ENCODE data around the gene RASL11A.
"Not testable (repeated sequence)": the region's sequence is repeated elsewhere in the genome, so short reads cannot be mapped to it uniquely, and the experiment has no call there.

The RASL11A gene

DNA sequence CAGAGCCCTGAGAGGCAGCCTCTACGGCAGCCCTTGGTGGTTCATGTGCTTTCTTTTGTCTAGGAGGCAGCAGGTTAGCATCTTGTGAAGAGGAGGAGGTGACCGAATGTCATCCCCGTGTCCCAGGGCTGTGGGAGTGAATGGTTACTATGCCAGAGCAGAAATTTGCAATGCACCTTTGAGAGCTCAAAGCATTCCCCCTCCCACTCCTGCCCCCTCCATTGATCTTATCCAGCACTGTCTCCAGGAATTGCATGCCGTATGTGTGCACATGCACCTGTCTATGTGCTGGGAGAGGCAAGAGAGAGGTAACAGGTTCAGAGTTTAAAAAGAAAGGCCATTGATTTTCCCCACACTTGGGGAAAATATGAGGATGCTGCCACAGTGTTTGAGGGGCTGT, 10.2 kb downstream of the RASL11A start:
- H3K4me1 Mint-ChIP-seq: no peaks in the 10 kb centered on the region
- H3K27ac Mint-ChIP-seq: no peak overlapping the region
- ATAC-seq (no peak), DNase-seq (no peak)
- no peaks in the 10 kb centered on the region for H3K27me3 Mint-ChIP-seq
- no peaks in the 10 kb centered on the region for H3K9me3 Mint-ChIP-seq
- H3K4me3 Mint-ChIP-seq: no peak overlapping the region

- no peaks in the 10 kb centered on the region for H3K4me1 Mint-ChIP-seq
- no peaks in the 10 kb centered on the region for H3K27me3 Mint-ChIP-seq
- ATAC-seq (no peak), DNase-seq (no peak)
- H3K27ac Mint-ChIP-seq: no peak overlapping the region
- H3K4me3 Mint-ChIP-seq: no peak overlapping the region
- H3K9me3 Mint-ChIP-seq: no peaks in the 10 kb centered on the region
These were observed 10.8 kb downstream of the RASL11A start for GRCh38 chr13:27281420-27281819.

DNA sequence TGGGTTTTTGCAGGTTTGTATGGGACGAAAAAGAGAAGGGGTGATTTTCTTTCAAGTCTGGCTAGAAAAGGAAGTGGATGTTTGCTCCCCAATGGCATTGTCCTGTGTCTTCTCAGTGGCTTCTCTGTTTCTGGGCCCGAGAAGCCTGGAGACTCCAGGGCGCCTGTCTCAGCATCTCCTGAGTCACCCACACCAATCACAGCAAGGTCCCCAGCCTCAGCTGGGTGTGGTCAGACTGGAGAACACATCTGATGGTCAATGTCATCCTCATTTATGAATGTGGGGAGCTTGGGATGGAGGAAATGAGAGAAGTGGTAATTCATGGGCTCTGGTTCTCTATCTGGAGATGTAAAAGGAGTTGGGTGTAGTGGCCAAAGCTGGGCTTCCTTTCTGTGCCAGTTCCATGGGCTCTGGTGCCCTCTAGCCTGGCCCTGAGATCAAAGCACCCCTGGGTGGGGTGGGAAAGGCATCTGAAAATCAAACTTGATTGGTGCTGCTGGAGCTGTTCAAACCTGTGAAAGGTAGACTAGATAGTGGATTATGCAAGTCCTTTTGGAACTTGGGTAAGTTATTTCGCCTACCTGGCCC, 13.4 kb downstream of the RASL11A start:
- H3K9me3 Mint-ChIP-seq: no peaks in the 10 kb centered on the region
- no peak overlapping the region for H3K4me3 Mint-ChIP-seq
- no peak overlapping the region for H3K27ac Mint-ChIP-seq
- no peaks in the 10 kb centered on the region for H3K4me1 Mint-ChIP-seq
- DNase-seq (peak in 1 of 2 donors; percentile 30), ATAC-seq (peak; percentile 83)
- no peaks in the 10 kb centered on the region for H3K27me3 Mint-ChIP-seq

DNA sequence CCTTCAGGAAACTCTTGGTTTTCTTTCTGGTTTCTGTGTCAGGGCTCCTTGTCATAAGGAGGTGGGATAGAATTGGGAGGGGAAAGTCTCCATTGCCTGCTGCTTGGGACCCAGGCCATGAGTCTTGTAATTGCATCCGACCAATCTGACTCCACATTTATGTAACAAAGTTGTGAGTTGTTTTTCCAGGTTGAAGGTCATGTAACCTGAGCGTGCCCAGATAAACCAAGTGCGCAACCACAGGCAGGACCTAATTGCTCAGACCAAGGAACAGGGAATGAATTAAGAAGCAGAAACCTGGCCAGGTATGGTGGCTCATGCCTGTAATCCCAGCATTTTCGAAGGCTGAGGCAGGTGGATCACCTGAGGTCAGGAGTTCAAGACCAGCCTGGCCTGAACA, 17.8 kb downstream of the RASL11A start:
- Mint-ChIP-seq H3K4me1 (peaks cover 7% of the 10 kb centered on the region), H3K9me3 (no peaks in the 10 kb centered on the region), H3K4me3 (no peak overlapping the region), H3K27me3 (no peaks in the 10 kb centered on the region), H3K27ac (no peak overlapping the region)
- no peak for ATAC-seq
- no peak for DNase-seq

DNA sequence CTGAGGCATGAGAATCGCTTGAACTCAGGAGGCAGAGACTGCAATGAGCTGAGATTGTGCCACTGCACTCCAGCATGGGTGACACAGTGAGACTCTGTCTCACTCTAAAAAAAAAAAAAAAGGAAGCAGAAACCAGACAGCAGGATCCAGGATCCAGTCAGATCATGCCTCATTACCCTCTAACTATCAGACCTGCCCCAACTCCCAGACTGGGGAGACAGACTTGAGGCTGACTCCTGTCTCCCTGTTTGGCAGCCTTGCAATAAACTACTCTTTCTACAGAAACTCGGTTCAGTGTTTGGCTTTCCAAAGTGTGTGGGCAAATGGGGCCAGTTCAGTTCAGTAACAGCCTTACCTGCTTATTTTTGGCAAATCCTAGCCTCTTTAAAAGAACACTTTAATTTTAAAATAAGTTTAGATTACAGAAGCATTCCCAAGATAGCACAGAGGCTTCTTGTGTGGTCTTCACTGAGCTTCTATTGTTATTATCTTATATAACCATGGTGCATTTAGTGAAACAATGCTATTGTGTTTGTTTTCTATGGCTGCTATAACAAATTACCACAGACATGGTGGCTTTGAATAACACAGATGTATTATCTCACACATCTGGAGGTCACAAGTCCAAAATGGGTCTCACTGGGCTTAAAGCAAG, 18.5 kb downstream of the RASL11A start:
- no peak for ATAC-seq
- Mint-ChIP-seq H3K27ac (no peak overlapping the region), H3K4me1 (peaks cover 14% of the 10 kb centered on the region), H3K27me3 (no peaks in the 10 kb centered on the region), H3K4me3 (no peak overlapping the region), H3K9me3 (no peaks in the 10 kb centered on the region)
- DNase-seq: no peak

GRCh38 chr13:27290715-27291114, 20.1 kb downstream of the RASL11A start:
- no peaks in the 10 kb centered on the region for H3K9me3 Mint-ChIP-seq
- no peak overlapping the region for H3K4me3 Mint-ChIP-seq
- no peaks in the 10 kb centered on the region for H3K27me3 Mint-ChIP-seq
- ATAC-seq (no peak), DNase-seq (no peak)
- no peak overlapping the region for H3K27ac Mint-ChIP-seq
- H3K4me1 Mint-ChIP-seq: peaks cover 27% of the 10 kb centered on the region

GRCh38 chr13:27291967-27292366, 21.3 kb downstream of the RASL11A start:
- peaks cover 31% of the 10 kb centered on the region for H3K4me1 Mint-ChIP-seq
- H3K27me3 Mint-ChIP-seq, ATAC-seq, DNase-seq, H3K27ac Mint-ChIP-seq, H3K4me3 Mint-ChIP-seq, H3K9me3 Mint-ChIP-seq: not testable (repeated sequence)

GRCh38 chr13:27293076-27293691, 22.6 kb downstream of the RASL11A start:
- no peak for DNase-seq
- H3K4me3 Mint-ChIP-seq: peak overlapping the region; percentile 28 to 48
- H3K27ac Mint-ChIP-seq: peak overlapping the region; percentile 24 to 79
- ATAC-seq: no peak
- peaks cover 31% of the 10 kb centered on the region for H3K4me1 Mint-ChIP-seq
- no peaks in the 10 kb centered on the region for H3K27me3 Mint-ChIP-seq
- no peaks in the 10 kb centered on the region for H3K9me3 Mint-ChIP-seq

DNA sequence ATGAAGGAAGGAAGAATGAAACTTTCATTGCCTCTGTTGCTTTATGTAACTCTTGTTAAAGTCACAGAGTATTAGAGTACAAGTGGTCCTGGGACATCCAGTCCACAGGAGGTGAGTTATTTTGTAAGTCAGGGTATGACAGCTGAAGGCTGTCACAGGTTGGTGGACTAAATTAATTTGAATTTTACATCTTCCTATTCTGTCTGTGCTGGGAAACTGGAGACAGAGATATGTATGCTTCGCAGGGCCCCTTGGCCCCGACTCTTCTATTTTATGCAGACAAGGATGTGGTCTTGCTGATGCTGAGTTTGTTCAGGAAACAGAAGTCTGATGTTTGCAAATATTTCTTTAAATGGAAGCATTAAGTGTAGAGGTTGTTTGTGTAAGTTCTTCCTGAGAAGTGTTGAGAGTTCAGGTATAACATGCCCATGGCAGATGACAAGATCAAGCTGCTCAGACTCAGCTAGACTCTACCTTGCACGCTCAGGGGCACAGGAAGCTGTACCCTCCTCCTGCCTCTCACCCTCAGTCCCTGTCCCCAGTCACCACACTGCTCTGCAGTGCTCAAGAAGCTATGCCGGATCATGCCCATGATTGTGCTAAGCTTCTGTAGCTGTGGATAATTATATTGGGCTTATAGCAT, 23.4 kb downstream of the RASL11A start:
- Mint-ChIP-seq H3K4me3 (peak overlapping the region; percentile 28 to 48), H3K27me3 (no peaks in the 10 kb centered on the region), H3K9me3 (no peaks in the 10 kb centered on the region), H3K4me1 (peaks cover 31% of the 10 kb centered on the region), H3K27ac (peak overlapping the region in 1 of 2 donors; percentile 49)
- DNase-seq (no peak), ATAC-seq (peak; percentile 81)

- no peak overlapping the region for H3K4me3 Mint-ChIP-seq
- H3K9me3 Mint-ChIP-seq: no peaks in the 10 kb centered on the region
- ATAC-seq (no peak), DNase-seq (no peak)
- H3K4me1 Mint-ChIP-seq: peaks cover 31% of the 10 kb centered on the region
- no peaks in the 10 kb centered on the region for H3K27me3 Mint-ChIP-seq
- H3K27ac Mint-ChIP-seq: no peak overlapping the region
These were observed 24.5 kb downstream of the RASL11A start for GRCh38 chr13:27295096-27295495.

DNA sequence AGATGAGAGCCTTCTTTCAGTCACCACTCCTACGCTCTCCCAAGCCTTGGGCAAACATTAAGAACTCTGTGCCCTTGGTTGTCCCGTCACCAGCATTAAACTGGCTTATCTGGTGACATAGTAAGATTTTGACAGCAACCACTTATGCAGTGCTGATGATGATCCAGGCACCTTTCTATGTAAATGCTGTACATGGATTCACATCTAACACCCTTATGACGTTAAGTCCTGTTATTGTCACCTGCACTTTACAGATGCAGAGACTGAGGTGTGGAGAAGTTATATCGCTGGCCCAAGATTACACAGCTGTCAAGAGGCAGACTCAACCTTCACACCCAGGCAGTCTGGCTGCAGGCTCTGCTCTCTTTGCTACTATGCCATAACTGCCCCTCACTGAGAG, 25.0 kb downstream of the RASL11A start:
- Mint-ChIP-seq H3K4me3 (no peak overlapping the region), H3K9me3 (no peaks in the 10 kb centered on the region), H3K27me3 (no peaks in the 10 kb centered on the region), H3K4me1 (peaks cover 31% of the 10 kb centered on the region), H3K27ac (no peak overlapping the region)
- ATAC-seq (no peak), DNase-seq (no peak)

DNA sequence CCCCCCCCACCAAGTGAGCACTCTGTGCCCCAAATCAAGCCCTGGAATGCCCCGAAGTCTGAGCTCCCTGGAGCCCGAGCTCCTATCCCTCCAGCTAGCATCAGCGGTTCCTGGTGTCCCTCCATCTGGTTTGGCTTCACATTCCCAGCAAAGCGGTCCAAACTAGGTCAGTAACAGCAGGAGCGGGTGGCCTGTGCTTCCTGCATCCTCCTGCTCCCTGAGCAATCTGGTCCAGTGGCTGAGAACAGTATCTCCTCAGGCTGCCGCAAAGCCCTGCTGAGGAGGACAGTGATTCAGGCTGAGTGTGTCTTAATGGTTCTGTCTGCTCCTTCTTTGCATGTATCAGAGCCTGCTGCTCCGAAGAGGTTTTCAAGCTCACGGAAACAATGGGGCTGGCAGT, 25.9 kb downstream of the RASL11A start:
- H3K4me3 Mint-ChIP-seq: no peak overlapping the region
- H3K9me3 Mint-ChIP-seq: no peaks in the 10 kb centered on the region
- H3K27ac Mint-ChIP-seq: no peak overlapping the region
- peaks cover 31% of the 10 kb centered on the region for H3K4me1 Mint-ChIP-seq
- ATAC-seq: no peak
- no peak for DNase-seq
- no peaks in the 10 kb centered on the region for H3K27me3 Mint-ChIP-seq

GRCh38 chr13:27298849-27299248, 28.2 kb downstream of the RASL11A start:
- Mint-ChIP-seq H3K4me1 (peaks cover 32% of the 10 kb centered on the region), H3K4me3 (no peak overlapping the region), H3K27ac (no peak overlapping the region), H3K27me3 (no peaks in the 10 kb centered on the region), H3K9me3 (no peaks in the 10 kb centered on the region)
- ATAC-seq (no peak), DNase-seq (no peak)

DNA sequence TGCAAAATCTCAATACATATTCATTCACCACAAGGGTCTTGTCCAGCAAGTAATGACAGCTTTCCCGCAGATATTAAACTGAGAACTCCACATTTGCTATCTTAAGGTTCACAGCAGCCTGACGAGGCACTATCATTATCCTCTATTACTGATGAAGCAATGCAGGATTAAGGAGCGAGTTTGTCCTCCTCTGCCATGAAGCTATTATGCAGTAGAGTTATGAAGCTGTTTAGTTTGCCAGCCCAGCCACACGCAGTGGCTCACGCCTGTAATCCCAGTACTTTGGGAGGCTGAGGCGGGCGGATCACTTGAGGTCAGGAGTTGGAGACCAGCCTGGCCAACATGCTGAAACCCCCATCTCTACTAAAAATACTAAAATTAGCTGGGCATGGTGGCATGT, 29.8 kb downstream of the RASL11A start:
- not testable (repeated sequence) for ATAC-seq, DNase-seq, H3K9me3 Mint-ChIP-seq, H3K27me3 Mint-ChIP-seq, H3K4me3 Mint-ChIP-seq, H3K27ac Mint-ChIP-seq
- H3K4me1 Mint-ChIP-seq: peaks cover 17% of the 10 kb centered on the region

- Mint-ChIP-seq H3K27ac (no peak overlapping the region), H3K4me1 (peaks cover 22% of the 10 kb centered on the region), H3K4me3 (no peak overlapping the region), H3K9me3 (no peaks in the 10 kb centered on the region), H3K27me3 (no peaks in the 10 kb centered on the region)
- ATAC-seq (no peak), DNase-seq (no peak)
These were observed 30.4 kb downstream of the RASL11A start for GRCh38 chr13:27300941-27301586.

All from stimulated activated naive CD8-positive, alpha-beta T cell treated with anti-CD3 and anti-CD28 coated beads, Interleukin-15, amount 100 ng/mL, for 72 hours (primary cell).